Gastroesophageal sphincter (tissue), 4 donors: ENCODE measurements around the gene S100Z. TPM values are rescaled to one million over a fixed set of nuclear protein-coding genes. Genes with fewer than 3 reads are reported as not detected.

Source experiments
- ATAC-seq: fragments of 150-250 bp; one replicate; pipeline ENCODE4 v1.9.1; 2016; ENCODE audit warnings: mild to moderate bottlenecking, moderate library complexity
- H3K27ac ChIP-seq, 4 donors: fragments of 200-600 bp; sonication (generic) in 3 of 4; 1 replicate in 3 of 4; 2 replicates in 1 of 4; pipeline ENCODE4 v1.5.1; 2016 to 2019
- H3K27me3 ChIP-seq: fragments of 200-600 bp; sonication (generic); one replicate; pipeline ENCODE4 v1.5.1; 2019
- H3K36me3 ChIP-seq, 2 donors: fragments of 200-600 bp; sonication (generic); one replicate each; pipeline ENCODE4 v1.5.1; 2019; ENCODE audit warnings: control low read depth in 1 of 2
- H3K4me1 ChIP-seq, 3 donors: fragments of 200-600 bp; sonication (generic); 1 replicate in 2 of 3; 2 replicates in 1 of 3; pipeline ENCODE4 v1.5.1; 2016 to 2019; ENCODE audit warnings: control low read depth in 2 of 3
- H3K4me3 ChIP-seq, 2 donors: fragments of 200-600 bp; sonication (generic); one replicate each; pipeline ENCODE4 v1.5.1; 2019; ENCODE audit warnings: mild to moderate bottlenecking in 1 of 2, moderate library complexity in 1 of 2
- H3K9me3 ChIP-seq, 3 donors: fragments of 200-600 bp; sonication (generic); one replicate each; pipeline ENCODE4 v1.5.1; 2017 to 2019; ENCODE audit warnings: control low read depth in 2 of 3
- EP300 ChIP-seq: sonication (generic); formaldehyde crosslinking; IDR thresholded peaks from one replicate; pipeline ENCODE4 v1.6.1; 2017; ENCODE audit warnings: antibody characterized with exemption, mild to moderate bottlenecking
- POLR2A ChIP-seq, 2 donors: fragments of 450-650 bp; IDR thresholded peaks; one replicate each; pipeline ENCODE4 v1.6.1; 2017; ENCODE audit warnings: antibody characterized with exemption in 2 of 2, mild to moderate bottlenecking in 2 of 2, moderate library complexity in 1 of 2
- POLR2AphosphoS5 ChIP-seq: sonication (generic); formaldehyde crosslinking; IDR thresholded peaks from one replicate; pipeline ENCODE4 v1.6.1; 2017; ENCODE audit warnings: antibody characterized with exemption
- WGBS, 2 donors: methylation state at CpG; one replicate each; pipeline ENCODE4 v1.1.5; 2018; ENCODE audit warnings: low coverage in 1 of 2; 5-methylcytosine and 5-hydroxymethylcytosine counted together
- total RNA-seq, 4 donors: library from RNA; depleted of rRNA; stranded (reverse); fragments of >200 nt; gene quantifications; one replicate each; pipeline ENCODE4 v1.1.0, GENCODE V29; 2016
- TF ChIP-seq, protein P1 (sequence below), 4 experiments: fragments of 200-600 bp in 2 of 4; fragments of 450-650 bp in 2 of 4; sonication (generic) in 1 of 4; IDR thresholded peaks; one replicate each; pipeline ENCODE4 v1.5.1; 2017 to 2019; ENCODE audit warnings: antibody characterized with exemption in 4 of 4, mild to moderate bottlenecking in 2 of 4, moderate library complexity in 2 of 4

Gene S100Z
- total RNA-seq, 4 donors from 2014 or later, result not detected

DNA sequence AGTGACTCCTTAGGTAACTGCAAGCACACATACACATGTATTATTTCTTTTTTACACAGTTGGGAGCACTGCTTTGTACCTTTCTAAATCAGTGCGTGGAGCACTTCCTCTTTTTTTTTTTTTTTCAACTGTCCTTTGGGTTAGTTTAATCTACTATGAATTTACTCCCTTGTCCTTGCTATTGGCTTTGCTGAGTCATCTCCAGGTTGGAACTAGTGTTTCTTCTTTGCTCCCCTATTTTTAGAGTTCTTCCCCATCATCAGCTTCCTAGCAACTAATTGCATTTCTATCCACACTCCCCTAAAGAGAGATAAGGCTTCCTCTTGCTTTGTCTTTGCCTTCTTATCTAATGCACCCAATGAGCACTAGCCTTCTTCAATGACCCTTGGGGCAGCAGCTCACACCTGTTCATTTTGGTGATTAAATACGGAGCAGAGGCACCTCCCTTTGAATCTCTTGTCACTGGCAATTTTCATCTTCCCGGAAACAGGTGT is 24.3 kb downstream of the S100Z start:
- H3K4me3 ChIP-seq, result no peak overlapping the region
- H3K27ac ChIP-seq, result no peak overlapping the region
- H3K4me1 ChIP-seq, result no peaks in the 10 kb centered on the region
- no peaks in the 10 kb centered on the region for H3K9me3 ChIP-seq
- ATAC-seq, result no peak
- H3K36me3 ChIP-seq, result no peaks in the 10 kb centered on the region
- no peak for TF ChIP-seq EP300
- no peak for TF ChIP-seq POLR2A (IDR thresholded peaks at IDR 0.05)
- TF ChIP-seq, protein P1, sequence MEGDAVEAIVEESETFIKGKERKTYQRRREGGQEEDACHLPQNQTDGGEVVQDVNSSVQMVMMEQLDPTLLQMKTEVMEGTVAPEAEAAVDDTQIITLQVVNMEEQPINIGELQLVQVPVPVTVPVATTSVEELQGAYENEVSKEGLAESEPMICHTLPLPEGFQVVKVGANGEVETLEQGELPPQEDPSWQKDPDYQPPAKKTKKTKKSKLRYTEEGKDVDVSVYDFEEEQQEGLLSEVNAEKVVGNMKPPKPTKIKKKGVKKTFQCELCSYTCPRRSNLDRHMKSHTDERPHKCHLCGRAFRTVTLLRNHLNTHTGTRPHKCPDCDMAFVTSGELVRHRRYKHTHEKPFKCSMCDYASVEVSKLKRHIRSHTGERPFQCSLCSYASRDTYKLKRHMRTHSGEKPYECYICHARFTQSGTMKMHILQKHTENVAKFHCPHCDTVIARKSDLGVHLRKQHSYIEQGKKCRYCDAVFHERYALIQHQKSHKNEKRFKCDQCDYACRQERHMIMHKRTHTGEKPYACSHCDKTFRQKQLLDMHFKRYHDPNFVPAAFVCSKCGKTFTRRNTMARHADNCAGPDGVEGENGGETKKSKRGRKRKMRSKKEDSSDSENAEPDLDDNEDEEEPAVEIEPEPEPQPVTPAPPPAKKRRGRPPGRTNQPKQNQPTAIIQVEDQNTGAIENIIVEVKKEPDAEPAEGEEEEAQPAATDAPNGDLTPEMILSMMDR (IDR thresholded peaks at IDR 0.05), result no peak
- no peak for TF ChIP-seq POLR2AphosphoS5
- H3K27me3 ChIP-seq, result no peaks in the 10 kb centered on the region
- WGBS, 2 donors, result 49 to 60% methylated on average over 1 to 3 of the region's 3 CpGs

DNA sequence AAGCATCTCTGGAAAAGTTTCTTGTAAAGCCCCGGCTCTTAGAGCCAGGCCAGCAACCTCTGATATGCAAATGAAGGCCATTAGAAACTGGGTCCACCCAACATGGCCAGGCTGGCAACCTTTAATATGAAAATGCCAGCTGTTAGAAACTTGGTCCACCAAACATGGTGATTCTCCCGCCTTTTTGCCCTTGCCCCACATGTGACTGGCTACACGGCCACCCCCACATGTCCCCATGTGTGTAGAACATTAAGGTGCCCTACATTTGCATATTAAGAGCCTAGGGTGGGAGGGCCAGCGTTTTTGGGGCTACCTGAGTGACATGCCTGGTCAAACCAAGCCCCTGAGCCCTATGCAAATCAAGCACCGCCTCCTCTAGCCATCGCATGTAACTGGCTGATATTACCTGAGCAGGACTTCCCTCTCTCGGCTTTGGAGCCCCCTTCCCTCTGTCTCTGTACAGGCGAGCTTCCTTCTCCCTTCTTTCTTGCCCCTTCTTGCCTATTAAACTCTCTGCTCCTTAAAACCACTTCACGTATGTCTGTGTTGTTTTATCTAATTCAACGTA is 39.0 kb downstream of the S100Z start:
- Histone ChIP-seq H3K4me1 (no peaks in the 10 kb centered on the region), H3K9me3 (no peaks in the 10 kb centered on the region), H3K36me3 (no peaks in the 10 kb centered on the region), H3K27me3 (peaks cover 12% of the 10 kb centered on the region), H3K4me3 (no peak overlapping the region), H3K27ac (no peak overlapping the region)
- WGBS, 2 donors, result 59 to 83% methylated on average over 8 to 9 of the region's 10 CpGs
- ATAC-seq, result no peak
- TF ChIP-seq EP300 (no peak), POLR2AphosphoS5 (no peak), POLR2A (IDR thresholded peaks at IDR 0.05) (no peak)
- TF ChIP-seq, protein P1 (IDR thresholded peaks at IDR 0.05), result no peak

DNA sequence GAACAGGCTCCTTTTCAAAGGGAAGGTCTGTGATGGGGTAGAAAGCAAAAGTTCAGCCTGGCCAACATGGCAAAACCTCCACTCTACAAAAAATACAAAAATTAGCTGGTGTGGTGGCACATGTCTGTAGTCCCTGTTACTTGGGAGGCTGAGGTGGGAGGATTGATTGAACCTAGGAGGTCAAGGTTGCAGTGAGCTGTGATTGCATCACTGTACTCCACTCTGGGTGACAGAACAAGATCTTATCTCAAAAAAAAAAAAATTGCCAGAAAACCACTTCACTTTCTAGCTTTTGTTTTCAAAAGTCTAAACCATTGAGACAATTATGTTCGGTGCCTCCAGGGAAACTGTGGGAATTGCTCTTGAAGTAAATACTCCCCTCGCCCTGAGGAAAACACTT is 43.5 kb downstream of the S100Z start:
- Histone ChIP-seq H3K27me3 (peaks cover 12% of the 10 kb centered on the region), H3K4me3 (no peak overlapping the region), H3K27ac (no peak overlapping the region), H3K36me3 (no peaks in the 10 kb centered on the region), H3K4me1 (no peaks in the 10 kb centered on the region), H3K9me3 (peaks cover 0 to 12% (median 0%) of the 10 kb centered on the region in 3 donors)
- no peak for TF ChIP-seq EP300
- no peak for TF ChIP-seq POLR2AphosphoS5
- no peak for TF ChIP-seq POLR2A (IDR thresholded peaks at IDR 0.05)
- TF ChIP-seq, protein P1 (IDR thresholded peaks at IDR 0.05), result no peak
- 79 to 86% methylated on average over 2 of the region's 2 CpGs for WGBS, 2 donors
- ATAC-seq, result no peak

DNA sequence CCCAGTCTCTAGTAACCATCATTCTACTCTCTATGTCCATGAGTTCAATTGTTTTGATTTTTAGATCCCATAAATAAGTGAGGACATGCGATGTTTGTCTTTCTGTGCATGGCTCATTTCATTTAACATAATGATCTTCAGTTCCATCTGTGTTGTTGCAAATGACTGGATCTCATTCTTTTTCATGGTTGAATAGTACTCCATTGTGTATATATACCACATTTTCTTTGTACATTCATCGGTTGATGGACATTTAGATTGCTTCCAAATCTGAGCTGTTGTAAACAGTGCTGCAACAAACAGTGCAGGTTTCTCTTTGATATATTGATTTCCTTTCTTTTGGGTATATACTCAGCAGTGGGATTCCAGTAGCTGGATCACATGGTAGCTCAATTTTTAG is 46.4 kb downstream of the S100Z start:
- Histone ChIP-seq H3K4me3 (no peak overlapping the region), H3K9me3 (peaks cover 0 to 28% (median 0%) of the 10 kb centered on the region in 3 donors), H3K4me1 (no peaks in the 10 kb centered on the region), H3K27me3 (peaks cover 7% of the 10 kb centered on the region), H3K27ac (no peak overlapping the region), H3K36me3 (no peaks in the 10 kb centered on the region)
- WGBS, 2 donors, result 90 to 97% methylated on average over 2 of the region's 2 CpGs
- TF ChIP-seq, protein P1 (IDR thresholded peaks at IDR 0.05), result no peak
- TF ChIP-seq POLR2AphosphoS5, result no peak
- TF ChIP-seq POLR2A (IDR thresholded peaks at IDR 0.05), result no peak
- no peak for TF ChIP-seq EP300
- no peak for ATAC-seq

DNA sequence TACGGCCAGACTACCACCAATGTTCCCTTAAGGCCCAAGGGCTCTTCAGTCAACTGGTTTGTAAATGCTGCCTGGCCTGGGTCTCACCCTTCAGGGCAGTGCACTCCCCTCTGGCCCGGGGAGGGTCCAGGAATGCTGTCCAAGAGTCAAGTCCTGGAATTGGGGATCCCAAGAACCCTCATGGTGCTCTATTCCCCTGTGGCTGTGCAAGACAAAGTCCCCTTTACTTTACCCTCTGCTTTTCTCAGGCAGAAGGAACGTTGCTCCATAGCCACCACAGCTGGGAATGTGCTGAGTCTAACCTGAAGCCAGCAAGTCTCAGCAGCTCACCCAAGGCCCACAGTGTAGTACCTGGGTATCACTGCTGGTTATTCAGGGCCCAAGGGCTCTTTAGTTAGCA is 51.7 kb downstream of the S100Z start:
- H3K36me3 ChIP-seq, result no peaks in the 10 kb centered on the region
- TF ChIP-seq EP300 (no peak), POLR2AphosphoS5 (no peak), POLR2A (IDR thresholded peaks at IDR 0.05) (no peak)
- TF ChIP-seq, protein P1 (IDR thresholded peaks at IDR 0.05), result no peak
- H3K4me1 ChIP-seq, result no peaks in the 10 kb centered on the region
- WGBS, 2 donors, result no CpG with 5 or more reads among the region's 3 CpGs
- H3K9me3 ChIP-seq, result peaks cover 0 to 40% (median 0%) of the 10 kb centered on the region in 3 donors
- no peak overlapping the region for H3K27ac ChIP-seq
- no peak for ATAC-seq
- H3K4me3 ChIP-seq, result no peak overlapping the region
- no peaks in the 10 kb centered on the region for H3K27me3 ChIP-seq
